Keratinocyte (primary cell): ENCODE data around the gene C10orf71.

Source experiments
- EZH2 ChIP-seq: IDR thresholded peaks from one replicate; pipeline ENCODE4 v1.6.1; 2012; ENCODE audit warnings: inconsistent platforms, mild to moderate bottlenecking, low read length, moderate library complexity
- TF ChIP-seq, protein P1 (sequence below), 3 experiments: IDR thresholded peaks in 1 of 3; conservative IDR thresholded peaks in 1 of 3; optimal IDR thresholded peaks in 1 of 3; 2 replicates in 2 of 3; 3 replicates in 1 of 3; pipeline versions ENCODE3 to v1.5.1; 2011; ENCODE audit warnings: low read length in 3 of 3, mild to moderate bottlenecking in 3 of 3, moderate library complexity in 2 of 3, control low read depth in 1 of 3, inconsistent platforms in 1 of 3; ENCODE audit not compliant: insufficient read depth in 2 of 3; ENCODE audit errors: extremely low read depth in 1 of 3

DNA sequence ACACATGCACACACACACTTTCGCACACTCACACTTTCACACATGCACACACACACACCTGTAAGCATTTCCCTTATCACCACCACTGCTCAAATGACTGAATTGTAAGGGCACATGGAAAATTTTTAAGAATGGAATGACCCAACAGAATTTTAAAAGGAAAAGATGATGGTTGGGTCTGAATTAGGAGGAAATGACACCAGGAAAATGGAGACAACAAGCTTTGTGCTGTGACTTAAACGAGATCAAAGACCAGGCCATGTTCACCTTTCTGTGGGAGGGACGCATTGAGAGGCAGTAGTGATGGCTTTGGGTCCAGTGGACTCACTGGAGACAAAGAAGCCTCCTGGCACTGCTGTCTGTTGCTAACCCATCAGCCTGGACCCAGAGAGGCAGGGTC, 16.7 kb upstream of the C10orf71 start:
- TF ChIP-seq, protein P1, sequence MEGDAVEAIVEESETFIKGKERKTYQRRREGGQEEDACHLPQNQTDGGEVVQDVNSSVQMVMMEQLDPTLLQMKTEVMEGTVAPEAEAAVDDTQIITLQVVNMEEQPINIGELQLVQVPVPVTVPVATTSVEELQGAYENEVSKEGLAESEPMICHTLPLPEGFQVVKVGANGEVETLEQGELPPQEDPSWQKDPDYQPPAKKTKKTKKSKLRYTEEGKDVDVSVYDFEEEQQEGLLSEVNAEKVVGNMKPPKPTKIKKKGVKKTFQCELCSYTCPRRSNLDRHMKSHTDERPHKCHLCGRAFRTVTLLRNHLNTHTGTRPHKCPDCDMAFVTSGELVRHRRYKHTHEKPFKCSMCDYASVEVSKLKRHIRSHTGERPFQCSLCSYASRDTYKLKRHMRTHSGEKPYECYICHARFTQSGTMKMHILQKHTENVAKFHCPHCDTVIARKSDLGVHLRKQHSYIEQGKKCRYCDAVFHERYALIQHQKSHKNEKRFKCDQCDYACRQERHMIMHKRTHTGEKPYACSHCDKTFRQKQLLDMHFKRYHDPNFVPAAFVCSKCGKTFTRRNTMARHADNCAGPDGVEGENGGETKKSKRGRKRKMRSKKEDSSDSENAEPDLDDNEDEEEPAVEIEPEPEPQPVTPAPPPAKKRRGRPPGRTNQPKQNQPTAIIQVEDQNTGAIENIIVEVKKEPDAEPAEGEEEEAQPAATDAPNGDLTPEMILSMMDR (optimal IDR thresholded peaks at IDR 0.05 in 1 of 3, IDR thresholded peaks at IDR 0.05 in 1 of 3, conservative IDR thresholded peaks at IDR 0.05 in 1 of 3; ENCODE audit: extremely low read depth in 1 of 3, insufficient read depth in 2 of 3, low read length in 3 of 3): no peak
- TF ChIP-seq EZH2: no peak
